Neural progenitor cell (in vitro differentiated cells): ENCODE measurements around the gene MMP20.

Experiments
- CTCF ChIP-seq: fragments of 200-600 bp; sonication (generic); IDR thresholded peaks from 2 replicates; pipeline ENCODE4 v1.5.1; 2017; ENCODE audit warnings: antibody characterized with exemption, mild to moderate bottlenecking
- EZH2 ChIP-seq: fragments of 200-600 bp; sonication (generic); IDR thresholded peaks from 2 replicates; pipeline ENCODE4 v1.6.1; 2017; ENCODE audit warnings: antibody characterized with exemption, mild to moderate bottlenecking, moderate library complexity

- TF ChIP-seq CTCF (no peak), EZH2 (no peak)
Observed at GRCh38 chr11:102596578-102596977, 28.6 kb downstream of the MMP20 start.
